A549 (cell line): ENCODE data around the gene PHRF1. TPM values are rescaled to one million over a fixed set of nuclear protein-coding genes. Genes with fewer than 3 reads are reported as not detected.

Experiments used
- ATAC-seq, 2 experiments: fragments of 200-7000 bp in 1 of 2; fragments of >200 bp in 1 of 2; cut with Nextera tagmentation in 1 of 2; cut with Tn5 transposase in 1 of 2; 3 replicates each; pipeline versions ENCODE4 v1.8.0 to v1.9.1; 2018 to 2020; ENCODE audit warnings: mild to moderate bottlenecking in 1 of 2, moderate library complexity in 1 of 2
- CTCF ChIA-PET: fragments of 300-600 bp; sonication (Branson Sonifier 250); formaldehyde crosslinking; extraction: SDS; loops from one replicate; lab custom pipeline; 2021; ENCODE audit warnings: antibody characterized with exemption, inconsistent platforms; lab: Yijun Ruan, JAX
- POLR2A ChIA-PET: fragments of 350-600 bp; formaldehyde crosslinking; extraction: SDS; loops from one replicate; lab custom pipeline; 2021; ENCODE audit warnings: antibody characterized with exemption, inconsistent platforms; lab: Yijun Ruan, JAX
- DNase-seq, 2 experiments: peaks; one replicate each; pipeline versions ENCODE4 v3.0.0 to v3.0.0-alpha.2; 2011 to 2016; ENCODE audit warnings: low read depth in 1 of 2, low spot score in 1 of 2
- FAIRE-seq: peaks from 2 replicates; lab custom pipeline; 2011; peaks lifted over from hg19 to GRCh38; lab: Jason Lieb, UNC
- H3K27ac ChIP-seq, 2 experiments: fragments of >200 bp; sonication (Bioruptor Twin); formaldehyde crosslinking; 3 replicates each; pipeline ENCODE4 v1.5.1; 2016 to 2017
- H3K4me1 ChIP-seq: fragments of >200 bp; sonication (Bioruptor Twin); formaldehyde crosslinking; 3 replicates; pipeline ENCODE4 v1.6.1; 2016
- H3K4me2 ChIP-seq: fragments of >200 bp; sonication (Bioruptor Twin); formaldehyde crosslinking; 3 replicates; pipeline ENCODE4 v1.6.1; 2016
- H3K4me3 ChIP-seq: fragments of >200 bp; sonication (Bioruptor Twin); formaldehyde crosslinking; 3 replicates; pipeline ENCODE4 v1.5.1; 2016
- H3K9me3 ChIP-seq: fragments of >200 bp; sonication (Bioruptor Twin); formaldehyde crosslinking; 3 replicates; pipeline ENCODE4 v1.6.1; 2016
- CBX8 ChIP-seq: fragments of 200-600 bp; sonication (generic); IDR thresholded peaks from 2 replicates; pipeline ENCODE4 v1.6.1; 2016
- ESRRA ChIP-seq: fragments of 150-350 bp; IDR thresholded peaks from 2 replicates; pipeline ENCODE4 v1.6.1; 2014; ENCODE audit warnings: mild to moderate bottlenecking, low read length, borderline replicate concordance
- FOXS1 ChIP-seq: fragments of 250-450 bp; sonication (Bioruptor Pico); IDR thresholded peaks from 2 replicates; pipeline ENCODE4 v1.5.0; 2020; ENCODE audit warnings: mild to moderate bottlenecking, moderate library complexity
- HDAC2 ChIP-seq: fragments of 200-600 bp; sonication (generic); IDR thresholded peaks from 2 replicates; pipeline ENCODE4 v1.6.1; 2016
- KDM1A ChIP-seq: fragments of 200-600 bp; sonication (generic); IDR thresholded peaks from 2 replicates; pipeline ENCODE4 v1.6.1; 2016; ENCODE audit warnings: low read depth, mild to moderate bottlenecking
- NFE2L2 ChIP-seq: fragments of 150-350 bp; conservative IDR thresholded peaks from 2 replicates; pipeline ENCODE4 v1.6.1; 2014; ENCODE audit warnings: low read length
- NPAS2 ChIP-seq: fragments of 250-450 bp; sonication (Bioruptor Pico); IDR thresholded peaks from 2 replicates; pipeline ENCODE4 v1.8.0; 2022; ENCODE audit warnings: mild to moderate bottlenecking, moderate library complexity, borderline replicate concordance
- NR3C1 ChIP-seq: fragments of >200 bp; sonication (Bioruptor Twin); formaldehyde crosslinking; IDR thresholded peaks from 3 replicates; pipeline ENCODE4 v1.6.1; 2017
- POLR2AphosphoS2 ChIP-seq: conservative IDR thresholded peaks from 2 replicates; pipeline ENCODE4 v1.6.1; 2012; ENCODE audit warnings: low read length, improper control_type of control experiment, inconsistent platforms
- RAD21 ChIP-seq, 2 experiments: fragments of >200 bp in 1 of 2; sonication (Bioruptor Twin) in 1 of 2; formaldehyde crosslinking in 1 of 2; IDR thresholded peaks in 1 of 2; conservative IDR thresholded peaks in 1 of 2; 2 replicates in 1 of 2; 3 replicates in 1 of 2; pipeline ENCODE4 v1.6.1; 2012 to 2018; ENCODE audit warnings: inconsistent platforms in 1 of 2
- RFX5 ChIP-seq: fragments of 450-650 bp; IDR thresholded peaks from 2 replicates; pipeline ENCODE4 v1.7.1; 2014; ENCODE audit warnings: antibody characterized with exemption, mild to moderate bottlenecking, moderate library complexity
- SREBF2 ChIP-seq: fragments of 450-650 bp; IDR thresholded peaks from 2 replicates; pipeline ENCODE4 v1.6.1; 2014; ENCODE audit warnings: mild to moderate bottlenecking, moderate library complexity
- ZNF302 ChIP-seq: fragments of 250-450 bp; sonication (Bioruptor Pico); IDR thresholded peaks from 2 replicates; pipeline ENCODE4 v1.9.0; 2021; ENCODE audit warnings: inconsistent platforms, mild to moderate bottlenecking, moderate library complexity
- ZSCAN20 ChIP-seq: fragments of 250-450 bp; sonication (Bioruptor Pico); IDR thresholded peaks from 2 replicates; pipeline ENCODE4 v1.8.0; 2022; ENCODE audit warnings: mild to moderate bottlenecking, moderate library complexity
- WGBS: methylation state at CpG from one replicate; pipeline ENCODE4 v1.1.6; 2017; ENCODE audit errors: missing lambda C conversion rate; 5-methylcytosine and 5-hydroxymethylcytosine counted together
- polyA plus RNA-seq, 4 experiments: library from polyadenylated mRNA; depleted of rRNA in 3 of 4; stranded (reverse); fragments of >200 nt; fragmentation: RNase III in 1 of 4; extraction: RNeasy Plus Mini Kit Qiagen cat#74134 plus additional on column Dnase treatment in 1 of 4; gene quantifications; 2 replicates in 3 of 4; 3 replicates in 1 of 4; pipeline ENCODE4 v1.2.3, GENCODE V29; 2011 to 2017
- TF ChIP-seq, protein P1 (sequence below): IDR thresholded peaks from 2 replicates; pipeline ENCODE4 v1.6.1; 2012
- TF ChIP-seq, protein P2 (sequence below): fragments of 150-350 bp; IDR thresholded peaks from 2 replicates; pipeline ENCODE4 v1.6.1; 2014; ENCODE audit warnings: low read depth, mild to moderate bottlenecking, low read length
- TF ChIP-seq, protein P3 (sequence below): fragments of >200 bp; sonication (Bioruptor Twin); formaldehyde crosslinking; IDR thresholded peaks from 3 replicates; pipeline ENCODE4 v1.5.1; 2016
- TF ChIP-seq, protein P4 (sequence below): fragments of >200 bp; sonication (Bioruptor Twin); formaldehyde crosslinking; IDR thresholded peaks from 2 replicates; pipeline ENCODE4 v1.6.1; 2016
- TF ChIP-seq, protein P5 (sequence below): fragments of 450-650 bp; IDR thresholded peaks from 2 replicates; pipeline ENCODE4 v1.6.1; 2014; ENCODE audit warnings: antibody characterized with exemption

The PHRF1 gene
- polyA plus RNA-seq, 2 of the 4 experiments (the other 2 are of a cell fraction), result 10.8 to 25.3 TPM

DNA sequence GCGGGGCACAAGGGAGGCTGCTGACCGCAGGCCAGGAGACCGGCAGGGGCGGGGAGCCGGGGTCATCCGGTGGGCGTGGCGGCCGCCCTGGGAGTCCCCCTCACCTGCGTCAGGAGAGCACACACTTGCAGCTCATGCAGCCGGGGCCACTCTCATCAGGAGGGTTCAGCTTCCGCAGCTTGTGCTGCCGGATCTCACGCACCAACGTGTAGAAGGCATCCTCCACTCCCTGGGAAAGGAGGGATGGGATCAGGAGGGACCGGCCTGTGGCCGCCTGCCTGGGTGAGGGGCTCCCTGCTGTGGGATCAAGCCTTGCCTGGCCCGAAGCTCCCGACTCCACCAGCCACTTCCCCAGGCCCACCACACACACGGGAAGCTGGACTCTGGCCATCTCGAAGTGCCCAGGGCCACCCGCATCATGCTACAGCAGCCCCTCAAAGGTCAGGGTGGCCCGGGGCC, 43.7 kb upstream of the PHRF1 start:
- H3K4me2 ChIP-seq, result no peak overlapping the region
- 92% methylated on average over 10 of the region's 23 CpGs for WGBS
- TF ChIP-seq, protein P1, sequence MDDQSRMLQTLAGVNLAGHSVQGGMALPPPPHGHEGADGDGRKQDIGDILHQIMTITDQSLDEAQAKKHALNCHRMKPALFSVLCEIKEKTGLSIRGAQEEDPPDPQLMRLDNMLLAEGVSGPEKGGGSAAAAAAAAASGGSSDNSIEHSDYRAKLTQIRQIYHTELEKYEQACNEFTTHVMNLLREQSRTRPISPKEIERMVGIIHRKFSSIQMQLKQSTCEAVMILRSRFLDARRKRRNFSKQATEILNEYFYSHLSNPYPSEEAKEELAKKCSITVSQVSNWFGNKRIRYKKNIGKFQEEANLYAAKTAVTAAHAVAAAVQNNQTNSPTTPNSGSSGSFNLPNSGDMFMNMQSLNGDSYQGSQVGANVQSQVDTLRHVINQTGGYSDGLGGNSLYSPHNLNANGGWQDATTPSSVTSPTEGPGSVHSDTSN, result no peak
- TF ChIP-seq, all 56 proteins: peak for 0
- ATAC-seq (no peak), FAIRE-seq (no peak), DNase-seq (no peak)
- peaks cover 12% of the 10 kb centered on the region for H3K4me1 ChIP-seq
- H3K4me3 ChIP-seq, result no peak overlapping the region
- H3K9me3 ChIP-seq, result no peaks in the 10 kb centered on the region
- CTCF ChIA-PET, result interaction anchor here (1.1 to 5.8 kb wide), 6 partner anchors 11 to 191 kb away, joined by 3 to 40 read pairs (median 5); no protein-coding TSS in a partner anchor
- no peak overlapping the region for H3K27ac ChIP-seq
- POLR2A ChIA-PET, result interaction anchor here (0.6 kb wide), 1 partner anchor 278 kb away, joined by 4 read pairs; no protein-coding TSS in a partner anchor

DNA sequence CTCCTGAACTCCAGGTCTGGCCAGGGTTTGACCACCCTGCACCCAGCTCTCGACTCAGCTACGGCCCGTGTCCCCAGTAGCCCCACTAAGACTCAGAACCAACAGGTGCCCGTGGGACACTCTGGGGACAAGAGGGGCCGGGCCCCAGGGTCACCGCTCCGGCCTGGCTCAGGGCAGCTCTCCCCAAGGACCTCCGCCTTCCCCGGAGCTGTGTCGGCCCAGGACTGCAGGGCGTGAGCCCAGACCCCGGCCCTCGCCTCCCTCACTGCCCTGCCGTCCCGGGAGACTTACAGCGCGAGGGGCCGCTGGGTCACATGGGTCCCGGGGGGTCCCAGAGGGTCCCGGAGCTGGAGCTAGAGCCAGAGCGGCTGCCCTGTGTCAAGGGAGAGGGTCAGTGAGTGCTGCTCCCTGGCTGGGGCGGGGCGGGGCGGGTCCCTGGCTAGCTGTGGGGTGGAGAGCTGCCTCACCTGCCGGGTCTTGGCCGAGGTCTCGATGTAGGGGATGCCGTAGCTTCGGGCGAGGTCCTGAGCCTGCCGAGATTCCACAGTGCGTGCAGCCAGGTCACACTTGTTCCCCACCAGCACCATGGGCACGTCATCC, 43.2 kb upstream of the PHRF1 start:
- Histone ChIP-seq H3K4me3 (no peak overlapping the region), H3K4me1 (peaks cover 12% of the 10 kb centered on the region), H3K9me3 (no peaks in the 10 kb centered on the region), H3K4me2 (no peak overlapping the region), H3K27ac (no peak overlapping the region)
- TF ChIP-seq, protein P2, sequence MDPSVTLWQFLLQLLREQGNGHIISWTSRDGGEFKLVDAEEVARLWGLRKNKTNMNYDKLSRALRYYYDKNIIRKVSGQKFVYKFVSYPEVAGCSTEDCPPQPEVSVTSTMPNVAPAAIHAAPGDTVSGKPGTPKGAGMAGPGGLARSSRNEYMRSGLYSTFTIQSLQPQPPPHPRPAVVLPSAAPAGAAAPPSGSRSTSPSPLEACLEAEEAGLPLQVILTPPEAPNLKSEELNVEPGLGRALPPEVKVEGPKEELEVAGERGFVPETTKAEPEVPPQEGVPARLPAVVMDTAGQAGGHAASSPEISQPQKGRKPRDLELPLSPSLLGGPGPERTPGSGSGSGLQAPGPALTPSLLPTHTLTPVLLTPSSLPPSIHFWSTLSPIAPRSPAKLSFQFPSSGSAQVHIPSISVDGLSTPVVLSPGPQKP, result no peak
- TF ChIP-seq CBX8 (no peak), POLR2AphosphoS2 (no peak), ZSCAN20 (CRISPR knock-in tag) (no peak), ZNF302 (no peak), NPAS2 (no peak), RFX5 (no peak), SREBF2 (no peak), HDAC2 (no peak), KDM1A (no peak), RAD21 (conservative IDR thresholded peaks at IDR 0.05 in 1 of 2, IDR thresholded peaks at IDR 0.05 in 1 of 2) (no peak), NFE2L2 (no peak), FOXS1 (no peak)
- TF ChIP-seq, protein P3, sequence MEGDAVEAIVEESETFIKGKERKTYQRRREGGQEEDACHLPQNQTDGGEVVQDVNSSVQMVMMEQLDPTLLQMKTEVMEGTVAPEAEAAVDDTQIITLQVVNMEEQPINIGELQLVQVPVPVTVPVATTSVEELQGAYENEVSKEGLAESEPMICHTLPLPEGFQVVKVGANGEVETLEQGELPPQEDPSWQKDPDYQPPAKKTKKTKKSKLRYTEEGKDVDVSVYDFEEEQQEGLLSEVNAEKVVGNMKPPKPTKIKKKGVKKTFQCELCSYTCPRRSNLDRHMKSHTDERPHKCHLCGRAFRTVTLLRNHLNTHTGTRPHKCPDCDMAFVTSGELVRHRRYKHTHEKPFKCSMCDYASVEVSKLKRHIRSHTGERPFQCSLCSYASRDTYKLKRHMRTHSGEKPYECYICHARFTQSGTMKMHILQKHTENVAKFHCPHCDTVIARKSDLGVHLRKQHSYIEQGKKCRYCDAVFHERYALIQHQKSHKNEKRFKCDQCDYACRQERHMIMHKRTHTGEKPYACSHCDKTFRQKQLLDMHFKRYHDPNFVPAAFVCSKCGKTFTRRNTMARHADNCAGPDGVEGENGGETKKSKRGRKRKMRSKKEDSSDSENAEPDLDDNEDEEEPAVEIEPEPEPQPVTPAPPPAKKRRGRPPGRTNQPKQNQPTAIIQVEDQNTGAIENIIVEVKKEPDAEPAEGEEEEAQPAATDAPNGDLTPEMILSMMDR, result no peak
- FAIRE-seq, result no peak
- no peak for ATAC-seq
- no peak for DNase-seq
- ChIA-PET CTCF (interaction anchor here (1.1 to 5.8 kb wide), 6 partner anchors 12 to 190 kb away, joined by 3 to 40 read pairs (median 5); no protein-coding TSS in a partner anchor), POLR2A (interaction anchor here (0.6 kb wide), 1 partner anchor 278 kb away, joined by 4 read pairs; no protein-coding TSS in a partner anchor)
- WGBS, result 96% methylated on average over 9 of the region's 33 CpGs

DNA sequence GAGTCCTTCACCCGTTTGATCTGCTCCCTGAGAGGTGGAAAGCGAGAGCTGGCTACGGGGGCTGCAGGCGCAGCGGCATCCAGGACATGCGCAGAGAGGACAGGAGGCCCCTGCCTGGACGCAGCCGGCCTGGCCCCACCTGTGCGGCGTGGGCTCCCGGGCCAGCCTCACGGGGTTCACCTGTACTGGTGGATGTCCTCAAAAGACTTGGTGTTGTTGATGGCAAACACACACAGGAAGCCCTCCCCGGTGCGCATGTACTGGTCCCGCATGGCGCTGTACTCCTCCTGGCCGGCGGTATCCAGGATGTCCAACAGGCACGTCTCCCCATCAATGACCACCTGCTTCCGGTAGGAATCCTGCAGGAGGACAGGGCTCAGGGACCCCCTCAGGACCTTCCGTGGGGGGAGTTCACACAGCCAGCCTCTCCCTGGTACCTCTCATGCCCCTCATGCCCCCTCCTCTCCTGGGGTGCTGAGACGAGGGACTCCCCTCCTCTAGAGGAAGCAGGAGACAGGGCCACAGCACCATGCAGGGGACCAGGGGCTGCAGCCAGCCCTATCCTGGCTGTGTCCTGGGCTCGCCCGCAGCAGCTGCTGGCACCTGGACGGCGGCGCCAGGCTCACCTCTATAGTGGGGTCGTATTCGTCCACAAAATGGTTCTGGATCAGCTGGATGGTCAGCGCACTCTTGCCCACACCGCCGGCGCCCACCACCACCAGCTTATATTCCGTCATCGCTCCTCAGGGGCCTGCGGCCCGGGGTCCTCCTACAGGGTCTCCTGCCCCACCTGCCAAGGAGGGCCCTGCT, 42.5 kb upstream of the PHRF1 start:
- Histone ChIP-seq H3K4me1 (peaks cover 12% of the 10 kb centered on the region), H3K4me2 (peak overlapping the region; percentile 97), H3K9me3 (no peaks in the 10 kb centered on the region), H3K27ac (peak overlapping the region; percentile 95 to 98; a peak in 5 of 6 replicates), H3K4me3 (peak overlapping the region; percentile 89)
- FAIRE-seq (no peak), DNase-seq (no peak), ATAC-seq (no peak)
- 96% methylated on average over 20 of the region's 37 CpGs for WGBS
- no peak for TF ChIP-seq ESRRA
- TF ChIP-seq NR3C1, result no peak
- no peak for TF ChIP-seq POLR2AphosphoS2
- TF ChIP-seq, protein P4, sequence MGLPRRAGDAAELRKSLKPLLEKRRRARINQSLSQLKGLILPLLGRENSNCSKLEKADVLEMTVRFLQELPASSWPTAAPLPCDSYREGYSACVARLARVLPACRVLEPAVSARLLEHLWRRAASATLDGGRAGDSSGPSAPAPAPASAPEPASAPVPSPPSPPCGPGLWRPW, result no peak
- TF ChIP-seq, protein P5, sequence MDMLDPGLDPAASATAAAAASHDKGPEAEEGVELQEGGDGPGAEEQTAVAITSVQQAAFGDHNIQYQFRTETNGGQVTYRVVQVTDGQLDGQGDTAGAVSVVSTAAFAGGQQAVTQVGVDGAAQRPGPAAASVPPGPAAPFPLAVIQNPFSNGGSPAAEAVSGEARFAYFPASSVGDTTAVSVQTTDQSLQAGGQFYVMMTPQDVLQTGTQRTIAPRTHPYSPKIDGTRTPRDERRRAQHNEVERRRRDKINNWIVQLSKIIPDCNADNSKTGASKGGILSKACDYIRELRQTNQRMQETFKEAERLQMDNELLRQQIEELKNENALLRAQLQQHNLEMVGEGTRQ, result no peak
- ChIA-PET POLR2A (no interaction called here), CTCF (interaction anchor here (1.1 to 5.8 kb wide), 6 partner anchors 12 to 23 kb away, joined by 3 to 40 read pairs (median 7); no protein-coding TSS in a partner anchor)
